Measurements from ENCODE around the gene CLEC2D.

- TF ChIP-seq CTCF (conservative IDR thresholded peaks at IDR 0.05; ENCODE audit: low read depth, low read length) (no peak), EZH2phosphoT487 (IDR thresholded peaks at IDR 0.05; ENCODE audit: borderline replicate concordance, low read length) (no peak)
Observed at GRCh38 chr12:9692909-9693308, 23.4 kb downstream of the CLEC2D start.
